Adipocyte (in vitro differentiated cells): Measurements from ENCODE around the gene GPR176.
A peak's percentile ranks its signal among the peaks of the same experiment; 100 is the strongest.
"Not testable (repeated sequence)": the region's sequence is repeated elsewhere in the genome, so short reads cannot be mapped to it uniquely, and the experiment has no call there.

Experiments used
- DNase-seq: peaks from one replicate; pipeline ENCODE4 v3.0.0-alpha.2; 2015; ENCODE audit warnings: low read depth
- H3K27me3 ChIP-seq: replicated peaks from 2 replicates; pipeline ENCODE4 v1.7.0; 2013; ENCODE audit warnings: mild to moderate bottlenecking, low read length, moderate library complexity; ENCODE audit not compliant: control insufficient read depth, insufficient read depth
- H3K36me3 ChIP-seq: 2 replicates; pipeline ENCODE4 v1.7.0; 2013; ENCODE audit warnings: low read length, mild to moderate bottlenecking, moderate library complexity; ENCODE audit not compliant: control insufficient read depth, insufficient read depth, severe bottlenecking
- H3K4me1 ChIP-seq: 2 replicates; pipeline ENCODE4 v1.7.0; 2013; ENCODE audit warnings: mild to moderate bottlenecking, low read length, moderate library complexity; ENCODE audit not compliant: control insufficient read depth, insufficient read depth
- H3K4me3 ChIP-seq: 2 replicates; pipeline ENCODE4 v1.7.0; 2013; ENCODE audit warnings: mild to moderate bottlenecking, low read length, moderate library complexity
- H3K9ac ChIP-seq: 2 replicates; pipeline ENCODE4 v1.7.0; 2013; ENCODE audit warnings: mild to moderate bottlenecking, low read length, moderate library complexity
- H3K9me3 ChIP-seq: 2 replicates; pipeline ENCODE4 v1.7.0; 2013; ENCODE audit warnings: mild to moderate bottlenecking, low read length, moderate library complexity; ENCODE audit not compliant: control insufficient read depth

Gene GPR176

DNA sequence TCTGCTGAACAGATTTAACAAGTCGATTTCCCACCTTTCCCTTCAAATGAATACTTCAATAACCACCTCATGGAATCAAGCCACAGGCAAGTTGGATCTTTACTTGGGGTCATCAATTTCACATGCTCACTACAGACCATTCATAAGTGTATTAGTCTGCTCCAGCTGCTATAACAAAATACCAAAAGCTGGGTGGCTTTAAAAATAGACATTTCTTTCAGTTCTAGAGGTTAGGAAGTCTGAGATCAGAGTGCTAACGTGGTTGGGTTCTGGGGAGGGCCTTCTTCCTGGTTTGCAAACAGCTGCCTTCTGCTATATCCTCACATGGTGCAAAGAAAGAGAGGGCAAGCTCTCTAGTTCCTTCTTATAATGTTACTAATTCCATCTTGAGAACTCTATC lies 5.1 kb downstream of the GPR176 start:
- no peak overlapping the region for H3K9ac ChIP-seq

DNA sequence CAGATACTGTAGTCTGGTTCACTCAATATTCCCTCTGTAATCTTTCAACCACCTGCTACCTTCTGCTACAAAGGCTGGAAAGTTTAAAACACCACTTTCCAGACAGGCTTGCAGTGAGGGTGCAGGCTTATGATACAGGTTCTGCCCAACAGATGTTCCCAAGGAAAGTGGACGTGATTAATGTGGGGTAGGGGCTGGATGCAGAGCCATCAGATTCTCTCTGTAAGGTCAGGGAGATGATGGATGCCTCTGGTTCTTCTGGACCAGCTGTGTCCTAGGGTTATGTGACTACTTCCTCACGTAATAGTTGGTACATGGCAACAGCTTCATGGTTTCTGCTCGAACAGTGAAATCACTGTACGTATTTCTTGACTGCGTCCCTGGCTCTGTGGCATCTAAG lies 11.1 kb downstream of the GPR176 start:
- Histone ChIP-seq H3K36me3 (no peaks in the 10 kb centered on the region), H3K9ac (no peak overlapping the region), H3K27me3 (no peaks in the 10 kb centered on the region), H3K4me1 (peaks cover 18% of the 10 kb centered on the region), H3K9me3 (no peaks in the 10 kb centered on the region), H3K4me3 (no peak overlapping the region)
- DNase-seq: no peak

More for the DNA sequence above, 5.1 kb downstream of the GPR176 start:
- Histone ChIP-seq H3K9me3 (no peaks in the 10 kb centered on the region), H3K4me1 (peaks cover 6% of the 10 kb centered on the region), H3K27me3 (no peaks in the 10 kb centered on the region), H3K4me3 (no peak overlapping the region), H3K36me3 (no peaks in the 10 kb centered on the region)
- DNase-seq: no peak

DNA sequence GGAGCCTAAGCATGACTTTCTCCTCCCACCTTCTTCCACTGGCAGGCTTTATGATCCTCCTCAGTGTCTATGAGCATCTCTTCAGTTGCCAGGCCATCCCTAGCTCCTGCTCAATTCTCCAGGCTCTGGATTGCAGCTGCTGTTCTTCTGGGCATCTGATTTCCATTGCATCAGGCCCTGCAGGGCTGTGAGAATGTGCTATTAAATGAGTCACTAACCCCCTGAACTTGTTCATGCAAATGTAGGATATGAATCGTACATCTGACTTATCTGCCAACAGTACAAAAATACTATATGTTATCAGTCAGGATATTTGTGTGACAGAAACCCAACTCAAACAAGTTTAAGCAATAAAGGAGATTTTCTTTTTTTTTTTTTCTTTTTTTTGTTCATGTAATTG lies 11.9 kb downstream of the GPR176 start:
- Histone ChIP-seq H3K36me3 (no peaks in the 10 kb centered on the region), H3K9ac (no peak overlapping the region), H3K4me3 (no peak overlapping the region), H3K27me3 (no peaks in the 10 kb centered on the region), H3K4me1 (peaks cover 18% of the 10 kb centered on the region), H3K9me3 (no peaks in the 10 kb centered on the region)
- peak; percentile 92 for DNase-seq

DNA sequence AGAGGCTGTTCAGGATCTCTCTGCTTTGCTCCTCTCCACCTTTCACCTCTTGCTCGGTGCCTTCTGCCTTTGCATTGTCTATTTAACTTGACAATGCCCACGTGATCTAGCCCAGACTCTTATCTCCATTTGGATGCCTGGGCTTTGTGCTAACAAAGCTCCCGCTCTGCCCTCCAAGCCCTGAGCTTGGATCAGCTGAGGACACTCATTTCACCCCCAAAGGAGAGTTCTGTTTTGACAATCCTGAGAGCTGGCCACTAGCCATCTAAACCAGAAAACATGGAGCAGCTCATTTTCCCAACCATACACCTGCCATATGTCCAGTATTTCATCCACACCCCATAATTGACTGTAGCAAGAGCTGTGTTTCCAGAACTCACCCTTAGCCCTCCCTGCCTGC lies 12.8 kb downstream of the GPR176 start:
- Histone ChIP-seq H3K4me3 (no peak overlapping the region), H3K36me3 (no peaks in the 10 kb centered on the region), H3K9me3 (no peaks in the 10 kb centered on the region), H3K27me3 (no peaks in the 10 kb centered on the region), H3K4me1 (peaks cover 18% of the 10 kb centered on the region), H3K9ac (no peak overlapping the region)
- no peak for DNase-seq

DNA sequence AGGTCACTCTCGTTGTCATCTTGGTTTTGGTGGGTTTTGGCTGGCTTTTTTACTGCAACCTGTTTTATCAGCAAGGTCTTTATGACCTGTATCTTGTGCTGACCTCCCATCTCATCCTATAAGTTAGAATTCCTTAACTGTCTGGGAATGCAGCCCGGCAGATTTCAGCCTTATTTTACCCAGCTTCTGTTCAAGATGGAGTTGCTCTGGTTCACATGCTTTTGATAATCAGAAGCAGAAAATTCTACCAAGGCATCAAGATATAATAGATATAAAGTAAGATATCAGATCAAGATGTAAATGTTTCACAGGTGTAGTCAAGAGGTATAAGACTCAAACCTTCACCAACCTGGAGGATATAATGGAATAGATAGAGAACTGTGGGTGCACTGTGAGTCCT lies 16.0 kb downstream of the GPR176 start:
- no peaks in the 10 kb centered on the region for H3K9me3 ChIP-seq
- H3K27me3 ChIP-seq: no peaks in the 10 kb centered on the region
- no peak for DNase-seq
- H3K9ac ChIP-seq: no peak overlapping the region
- H3K4me3 ChIP-seq: no peak overlapping the region
- H3K36me3 ChIP-seq: no peaks in the 10 kb centered on the region
- peaks cover 18% of the 10 kb centered on the region for H3K4me1 ChIP-seq

DNA sequence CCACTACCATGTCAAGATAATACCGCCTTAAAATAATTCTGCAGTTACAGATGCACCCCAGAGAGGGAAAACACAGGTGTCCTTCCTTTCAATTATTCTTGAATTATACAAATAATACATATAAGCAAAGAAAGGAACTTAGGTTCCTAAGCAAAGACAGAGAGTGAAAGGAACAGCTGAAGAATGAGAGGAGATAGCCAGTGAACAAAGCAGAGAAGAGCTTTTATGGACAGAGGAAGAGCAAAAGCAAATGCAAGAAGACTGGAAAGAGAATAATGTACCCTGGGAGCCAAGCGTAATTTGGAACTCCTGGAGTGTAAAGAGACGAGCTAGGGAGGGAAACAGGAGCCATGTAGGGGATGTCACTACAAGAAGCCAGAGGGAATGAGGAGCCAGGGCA lies 21.7 kb downstream of the GPR176 start:
- Histone ChIP-seq H3K9ac (no peak overlapping the region), H3K4me3 (no peak overlapping the region), H3K4me1 (peaks cover 14% of the 10 kb centered on the region), H3K36me3 (no peaks in the 10 kb centered on the region), H3K27me3 (no peaks in the 10 kb centered on the region), H3K9me3 (no peaks in the 10 kb centered on the region)
- DNase-seq: no peak

DNA sequence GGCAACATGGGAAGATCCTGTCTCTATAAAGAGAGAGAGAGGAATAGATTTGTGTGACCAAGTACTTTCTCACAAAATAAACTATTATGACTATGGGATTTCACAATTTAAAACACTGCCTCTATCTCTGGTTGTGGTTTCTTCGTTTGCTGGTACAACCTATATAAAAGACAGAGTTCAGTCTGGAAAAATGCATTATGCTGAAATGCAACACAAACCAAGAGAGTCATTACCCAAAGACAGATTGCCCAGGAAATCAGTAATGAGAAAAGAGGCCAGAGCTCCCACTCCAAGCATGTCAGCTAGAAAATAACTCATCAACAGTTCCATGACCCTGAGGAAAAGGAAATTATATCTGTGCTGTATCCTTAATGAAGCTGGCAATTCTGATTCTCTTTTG lies 23.2 kb downstream of the GPR176 start:
- H3K9ac ChIP-seq: no peak overlapping the region
- H3K9me3 ChIP-seq: no peaks in the 10 kb centered on the region
- no peak overlapping the region for H3K4me3 ChIP-seq
- no peaks in the 10 kb centered on the region for H3K27me3 ChIP-seq
- H3K36me3 ChIP-seq: no peaks in the 10 kb centered on the region
- DNase-seq: peak; percentile 61
- peaks cover 14% of the 10 kb centered on the region for H3K4me1 ChIP-seq

DNA sequence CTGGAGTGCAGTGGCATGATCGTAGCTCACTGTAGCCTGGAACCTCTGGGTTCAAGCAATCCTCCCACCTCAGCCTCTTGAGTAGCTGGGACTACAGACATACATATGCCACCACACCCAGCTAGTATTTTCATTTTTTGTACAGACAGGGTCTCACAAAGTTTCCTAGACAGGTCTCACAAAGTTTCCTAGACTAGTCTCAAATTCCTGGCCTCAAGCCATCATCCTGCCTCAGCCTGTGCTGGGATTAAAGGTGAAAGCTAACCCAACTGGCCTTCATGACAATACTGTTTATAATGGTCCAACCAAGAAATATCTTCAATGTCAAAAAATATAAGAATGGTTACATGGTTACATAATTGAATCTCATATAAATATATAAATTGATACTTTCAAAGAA lies 24.0 kb downstream of the GPR176 start:
- Histone ChIP-seq H3K4me1 (peaks cover 14% of the 10 kb centered on the region), H3K27me3 (no peaks in the 10 kb centered on the region), H3K9ac (no peak overlapping the region), H3K4me3 (no peak overlapping the region), H3K9me3 (no peaks in the 10 kb centered on the region), H3K36me3 (no peaks in the 10 kb centered on the region)
- DNase-seq: peak; percentile 46

DNA sequence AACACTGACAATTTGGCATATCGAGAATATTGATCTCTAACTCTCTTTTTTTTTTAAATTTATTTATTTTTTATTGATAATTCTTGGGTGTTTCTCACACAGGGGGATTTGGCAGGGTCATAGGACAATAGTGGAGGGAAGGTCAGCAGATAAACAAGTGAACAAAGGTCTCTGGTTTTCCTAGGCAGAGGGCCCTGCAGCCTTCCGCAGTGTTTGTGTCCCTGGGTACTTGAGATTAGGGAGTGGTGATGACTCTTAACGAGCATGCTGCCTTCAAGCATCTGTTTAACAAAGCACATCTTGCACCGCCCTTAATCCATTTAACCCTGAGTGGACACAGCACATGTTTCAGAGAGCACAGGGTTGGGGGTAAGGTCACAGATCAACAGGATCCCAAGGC lies 27.0 kb downstream of the GPR176 start:
- H3K9ac ChIP-seq, DNase-seq, H3K9me3 ChIP-seq, H3K36me3 ChIP-seq, H3K4me3 ChIP-seq, H3K27me3 ChIP-seq: not testable (repeated sequence)
- peaks cover 23% of the 10 kb centered on the region for H3K4me1 ChIP-seq

DNA sequence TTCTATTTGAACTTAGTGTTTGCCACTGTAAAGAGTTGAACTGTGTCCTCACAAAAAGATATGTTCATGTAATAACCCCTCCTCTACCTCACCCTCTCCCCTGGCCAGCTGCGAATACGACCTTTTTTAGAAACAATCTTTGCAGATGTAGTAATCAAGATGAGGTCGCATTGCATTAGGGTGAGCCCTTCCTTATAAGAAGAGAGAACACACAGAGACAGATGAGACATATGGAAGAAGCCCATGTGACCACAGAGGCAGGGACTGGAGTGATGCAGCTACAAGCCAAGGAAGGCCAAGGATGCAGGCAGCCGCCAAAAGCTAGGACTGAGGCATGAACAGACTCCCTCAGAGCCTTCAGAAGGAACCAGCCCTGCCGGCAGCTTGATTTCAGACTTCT lies 27.6 kb downstream of the GPR176 start:
- Histone ChIP-seq H3K4me3 (no peak overlapping the region), H3K4me1 (peaks cover 24% of the 10 kb centered on the region), H3K36me3 (no peaks in the 10 kb centered on the region), H3K9ac (no peak overlapping the region), H3K27me3 (no peaks in the 10 kb centered on the region), H3K9me3 (no peaks in the 10 kb centered on the region)
- DNase-seq: no peak

DNA sequence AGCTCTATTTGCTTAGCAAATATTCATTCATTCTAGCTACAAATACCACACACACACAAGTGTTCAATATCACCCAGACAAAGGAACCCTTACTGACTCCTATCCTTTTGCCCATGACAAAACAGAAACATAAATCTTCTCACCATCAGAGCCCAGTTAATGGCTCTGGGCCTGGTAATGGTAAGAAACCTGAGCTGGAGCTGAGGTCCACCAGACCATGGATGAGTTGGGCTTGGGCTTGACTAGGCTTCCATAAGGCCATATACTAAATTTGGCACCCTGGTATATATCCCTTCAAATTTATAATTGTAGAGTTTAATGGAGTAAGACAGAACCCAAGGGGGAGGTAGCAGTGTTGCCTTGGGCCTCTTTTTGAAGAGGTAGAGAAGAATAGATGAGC lies 29.4 kb downstream of the GPR176 start:
- H3K4me1 ChIP-seq: peaks cover 26% of the 10 kb centered on the region
- no peaks in the 10 kb centered on the region for H3K27me3 ChIP-seq
- no peaks in the 10 kb centered on the region for H3K36me3 ChIP-seq
- no peak overlapping the region for H3K9ac ChIP-seq
- H3K4me3 ChIP-seq: no peak overlapping the region
- no peaks in the 10 kb centered on the region for H3K9me3 ChIP-seq
- no peak for DNase-seq

DNA sequence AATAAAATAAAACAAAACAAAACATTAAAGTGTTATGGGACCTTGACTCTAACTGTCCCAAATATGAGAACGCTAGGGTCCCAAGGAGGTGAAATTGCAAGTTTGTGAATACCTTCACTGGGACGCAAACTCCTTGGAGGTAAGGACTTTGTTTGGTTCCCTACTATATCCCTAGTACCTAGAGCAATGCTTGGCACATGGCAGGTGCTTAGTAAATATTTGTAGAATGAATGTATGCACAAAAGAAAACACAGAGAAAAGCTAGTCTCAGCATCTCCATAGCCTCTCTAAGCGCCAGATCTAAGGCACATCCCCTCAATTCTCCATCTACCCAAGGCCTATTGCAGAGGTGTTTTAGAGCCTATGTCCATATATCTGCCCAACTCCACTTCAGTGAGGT lies 30.5 kb downstream of the GPR176 start:
- H3K9me3 ChIP-seq: no peaks in the 10 kb centered on the region
- no peak for DNase-seq

More for the DNA sequence above, 30.5 kb downstream of the GPR176 start:
- H3K9ac ChIP-seq: no peak overlapping the region
- H3K4me3 ChIP-seq: no peak overlapping the region
- H3K27me3 ChIP-seq: no peaks in the 10 kb centered on the region
- no peaks in the 10 kb centered on the region for H3K36me3 ChIP-seq
- H3K4me1 ChIP-seq: peaks cover 36% of the 10 kb centered on the region
